ENCODE results near the gene RNPS1.

GRCh38 chr16:2299121-2299914 lies 31.4 kb upstream of the RNPS1 start:
- TF ChIP-seq POLR2A (IDR thresholded peaks at IDR 0.05) (no peak), CTCF (IDR thresholded peaks at IDR 0.05) (no peak)
